ENCODE results near the gene SPRYD3.

DNA sequence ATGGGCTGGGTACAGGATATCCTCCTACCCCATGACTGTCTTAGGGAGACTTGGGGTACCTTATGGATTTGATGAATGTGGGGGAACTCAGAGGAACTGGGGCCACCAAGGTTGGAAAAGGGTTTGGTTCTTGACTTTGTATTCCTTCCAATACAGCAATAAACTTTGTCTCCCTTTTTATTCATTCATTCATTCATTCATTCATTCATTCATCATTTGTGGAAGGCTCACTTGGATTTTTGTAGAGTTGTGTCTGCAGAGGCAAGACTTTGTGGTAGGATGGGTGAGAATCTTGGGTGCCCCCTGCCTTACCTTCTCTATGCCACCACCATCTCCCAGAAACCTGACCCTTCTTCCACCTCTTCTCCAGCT is 45.1 kb upstream of the SPRYD3 start:
- TF ChIP-seq POLR2AphosphoS5 (IDR thresholded peaks at IDR 0.05; ENCODE audit: low read depth, low read length) (no peak), TAF1 (IDR thresholded peaks at IDR 0.05; ENCODE audit: borderline replicate concordance, insufficient read depth, low read length) (no peak)
- TF ChIP-seq, protein P1, sequence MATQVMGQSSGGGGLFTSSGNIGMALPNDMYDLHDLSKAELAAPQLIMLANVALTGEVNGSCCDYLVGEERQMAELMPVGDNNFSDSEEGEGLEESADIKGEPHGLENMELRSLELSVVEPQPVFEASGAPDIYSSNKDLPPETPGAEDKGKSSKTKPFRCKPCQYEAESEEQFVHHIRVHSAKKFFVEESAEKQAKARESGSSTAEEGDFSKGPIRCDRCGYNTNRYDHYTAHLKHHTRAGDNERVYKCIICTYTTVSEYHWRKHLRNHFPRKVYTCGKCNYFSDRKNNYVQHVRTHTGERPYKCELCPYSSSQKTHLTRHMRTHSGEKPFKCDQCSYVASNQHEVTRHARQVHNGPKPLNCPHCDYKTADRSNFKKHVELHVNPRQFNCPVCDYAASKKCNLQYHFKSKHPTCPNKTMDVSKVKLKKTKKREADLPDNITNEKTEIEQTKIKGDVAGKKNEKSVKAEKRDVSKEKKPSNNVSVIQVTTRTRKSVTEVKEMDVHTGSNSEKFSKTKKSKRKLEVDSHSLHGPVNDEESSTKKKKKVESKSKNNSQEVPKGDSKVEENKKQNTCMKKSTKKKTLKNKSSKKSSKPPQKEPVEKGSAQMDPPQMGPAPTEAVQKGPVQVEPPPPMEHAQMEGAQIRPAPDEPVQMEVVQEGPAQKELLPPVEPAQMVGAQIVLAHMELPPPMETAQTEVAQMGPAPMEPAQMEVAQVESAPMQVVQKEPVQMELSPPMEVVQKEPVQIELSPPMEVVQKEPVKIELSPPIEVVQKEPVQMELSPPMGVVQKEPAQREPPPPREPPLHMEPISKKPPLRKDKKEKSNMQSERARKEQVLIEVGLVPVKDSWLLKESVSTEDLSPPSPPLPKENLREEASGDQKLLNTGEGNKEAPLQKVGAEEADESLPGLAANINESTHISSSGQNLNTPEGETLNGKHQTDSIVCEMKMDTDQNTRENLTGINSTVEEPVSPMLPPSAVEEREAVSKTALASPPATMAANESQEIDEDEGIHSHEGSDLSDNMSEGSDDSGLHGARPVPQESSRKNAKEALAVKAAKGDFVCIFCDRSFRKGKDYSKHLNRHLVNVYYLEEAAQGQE (IDR thresholded peaks at IDR 0.05; ENCODE audit: insufficient read depth in 1 of 2, low read depth in 2 of 2, low read length in 2 of 2) = no peak
